Uterus (tissue), 2 donors: Measurements from ENCODE around the gene CHST12.
"Not testable (repeated sequence)": the region's sequence is repeated elsewhere in the genome, so short reads cannot be mapped to it uniquely, and the experiment has no call there.

Experiments used
- POLR2A ChIP-seq, 2 donors: fragments of 450-650 bp; IDR thresholded peaks; one replicate each; pipeline ENCODE4 v1.6.1; 2016; ENCODE audit warnings: antibody characterized with exemption in 2 of 2, mild to moderate bottlenecking in 1 of 2, moderate library complexity in 1 of 2
- TF ChIP-seq, protein P1 (sequence below), 4 experiments: fragments of 200-600 bp in 2 of 4; fragments of 450-650 bp in 2 of 4; sonication (generic) in 2 of 4; IDR thresholded peaks; one replicate each; pipeline ENCODE4 v1.5.1; 2016 to 2019; ENCODE audit warnings: antibody characterized with exemption in 4 of 4, mild to moderate bottlenecking in 2 of 4, moderate library complexity in 1 of 4

DNA sequence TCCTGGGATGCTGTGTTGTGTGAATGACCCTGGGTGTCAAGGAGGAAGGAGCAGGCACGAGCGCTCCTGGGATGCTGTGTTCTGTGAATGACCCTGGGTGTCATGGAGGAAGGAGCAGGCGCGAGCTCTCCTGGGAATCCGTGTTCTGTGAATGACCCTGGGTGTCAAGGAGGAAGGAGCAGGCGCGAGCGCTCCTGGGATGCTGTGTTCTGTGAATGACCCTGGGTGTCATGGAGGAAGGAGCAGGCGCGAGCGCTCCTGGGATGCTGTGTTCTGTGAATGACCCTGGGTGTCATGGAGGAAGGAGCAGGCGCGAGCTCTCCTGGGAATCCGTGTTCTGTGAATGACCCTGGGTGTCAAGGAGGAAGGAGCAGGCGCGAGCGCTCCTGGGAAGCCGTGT, 25.9 kb upstream of the CHST12 start:
- TF ChIP-seq POLR2A (IDR thresholded peaks at IDR 0.05) = not testable (repeated sequence)
- TF ChIP-seq, protein P1, sequence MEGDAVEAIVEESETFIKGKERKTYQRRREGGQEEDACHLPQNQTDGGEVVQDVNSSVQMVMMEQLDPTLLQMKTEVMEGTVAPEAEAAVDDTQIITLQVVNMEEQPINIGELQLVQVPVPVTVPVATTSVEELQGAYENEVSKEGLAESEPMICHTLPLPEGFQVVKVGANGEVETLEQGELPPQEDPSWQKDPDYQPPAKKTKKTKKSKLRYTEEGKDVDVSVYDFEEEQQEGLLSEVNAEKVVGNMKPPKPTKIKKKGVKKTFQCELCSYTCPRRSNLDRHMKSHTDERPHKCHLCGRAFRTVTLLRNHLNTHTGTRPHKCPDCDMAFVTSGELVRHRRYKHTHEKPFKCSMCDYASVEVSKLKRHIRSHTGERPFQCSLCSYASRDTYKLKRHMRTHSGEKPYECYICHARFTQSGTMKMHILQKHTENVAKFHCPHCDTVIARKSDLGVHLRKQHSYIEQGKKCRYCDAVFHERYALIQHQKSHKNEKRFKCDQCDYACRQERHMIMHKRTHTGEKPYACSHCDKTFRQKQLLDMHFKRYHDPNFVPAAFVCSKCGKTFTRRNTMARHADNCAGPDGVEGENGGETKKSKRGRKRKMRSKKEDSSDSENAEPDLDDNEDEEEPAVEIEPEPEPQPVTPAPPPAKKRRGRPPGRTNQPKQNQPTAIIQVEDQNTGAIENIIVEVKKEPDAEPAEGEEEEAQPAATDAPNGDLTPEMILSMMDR (IDR thresholded peaks at IDR 0.05) = not testable (repeated sequence)
